Osteocyte (in vitro differentiated cells): ENCODE data around the gene RDX. TPM values are rescaled to one million over a fixed set of nuclear protein-coding genes. Genes with fewer than 3 reads are reported as not detected.

Source experiments
- DNase-seq: peaks from one replicate; pipeline ENCODE4 v3.0.0; 2021; ENCODE audit warnings: mixed read lengths; ENCODE audit not compliant: unreplicated experiment; ENCODE audit errors: extremely low spot score
- H3K27ac Mint-ChIP-seq: one replicate; pipeline ENCODE4 v1.8.0; 2021; ENCODE audit warnings: mild to moderate bottlenecking, mixed read lengths; ENCODE audit not compliant: unreplicated experiment
- H3K27me3 Mint-ChIP-seq: one replicate; pipeline ENCODE4 v1.8.0; 2021; ENCODE audit warnings: mixed read lengths; ENCODE audit not compliant: unreplicated experiment
- H3K36me3 Mint-ChIP-seq: one replicate; pipeline ENCODE4 v1.8.0; 2021; ENCODE audit warnings: mixed read lengths; ENCODE audit not compliant: unreplicated experiment
- H3K4me1 Mint-ChIP-seq: one replicate; pipeline ENCODE4 v1.8.0; 2021; ENCODE audit warnings: mixed read lengths; ENCODE audit not compliant: unreplicated experiment
- H3K4me3 Mint-ChIP-seq: one replicate; pipeline ENCODE4 v1.8.0; 2021; ENCODE audit warnings: mild to moderate bottlenecking, moderate library complexity, mixed read lengths; ENCODE audit not compliant: unreplicated experiment
- H3K9me3 Mint-ChIP-seq: one replicate; pipeline ENCODE4 v1.8.0; 2021; ENCODE audit warnings: mixed read lengths; ENCODE audit not compliant: unreplicated experiment
- total RNA-seq: library from RNA; stranded (reverse); gene quantifications from 2 replicates; pipeline ENCODE4 v1.2.1, GENCODE V29; 2021
- TF ChIP-seq, protein P1 (sequence below): fragments of 200-600 bp; sonication (generic); IDR thresholded peaks from 2 replicates; pipeline ENCODE4 v1.5.0; 2021; ENCODE audit warnings: antibody characterized with exemption, mild to moderate bottlenecking, moderate library complexity

RDX gene
- total RNA-seq, 1 donor from 2014 or later = 163 TPM

DNA sequence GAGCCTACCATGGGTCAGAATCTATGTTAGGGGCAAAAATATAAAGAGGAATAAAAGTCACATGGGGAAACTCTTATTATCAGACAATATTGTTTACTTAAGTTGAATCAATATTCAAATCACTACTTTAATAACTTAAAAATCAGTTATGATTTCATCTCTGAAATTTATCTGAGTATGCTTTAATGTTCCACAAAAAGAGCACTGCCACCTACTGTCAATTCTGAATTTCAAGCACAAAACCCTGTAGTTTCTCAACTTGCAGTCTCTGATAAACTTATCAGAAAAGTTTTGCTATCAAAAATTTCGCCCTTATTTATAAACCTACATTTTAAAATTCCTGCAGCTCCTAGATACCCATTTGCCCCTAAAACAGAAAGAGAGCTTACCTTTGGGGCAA is 47.3 kb downstream of the RDX start:
- H3K36me3 Mint-ChIP-seq = peaks cover 31% of the 10 kb centered on the region
- TF ChIP-seq, protein P1, sequence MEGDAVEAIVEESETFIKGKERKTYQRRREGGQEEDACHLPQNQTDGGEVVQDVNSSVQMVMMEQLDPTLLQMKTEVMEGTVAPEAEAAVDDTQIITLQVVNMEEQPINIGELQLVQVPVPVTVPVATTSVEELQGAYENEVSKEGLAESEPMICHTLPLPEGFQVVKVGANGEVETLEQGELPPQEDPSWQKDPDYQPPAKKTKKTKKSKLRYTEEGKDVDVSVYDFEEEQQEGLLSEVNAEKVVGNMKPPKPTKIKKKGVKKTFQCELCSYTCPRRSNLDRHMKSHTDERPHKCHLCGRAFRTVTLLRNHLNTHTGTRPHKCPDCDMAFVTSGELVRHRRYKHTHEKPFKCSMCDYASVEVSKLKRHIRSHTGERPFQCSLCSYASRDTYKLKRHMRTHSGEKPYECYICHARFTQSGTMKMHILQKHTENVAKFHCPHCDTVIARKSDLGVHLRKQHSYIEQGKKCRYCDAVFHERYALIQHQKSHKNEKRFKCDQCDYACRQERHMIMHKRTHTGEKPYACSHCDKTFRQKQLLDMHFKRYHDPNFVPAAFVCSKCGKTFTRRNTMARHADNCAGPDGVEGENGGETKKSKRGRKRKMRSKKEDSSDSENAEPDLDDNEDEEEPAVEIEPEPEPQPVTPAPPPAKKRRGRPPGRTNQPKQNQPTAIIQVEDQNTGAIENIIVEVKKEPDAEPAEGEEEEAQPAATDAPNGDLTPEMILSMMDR = peak; percentile 48
- peaks cover 16% of the 10 kb centered on the region for H3K4me1 Mint-ChIP-seq
- no peaks in the 10 kb centered on the region for H3K9me3 Mint-ChIP-seq
- no peak overlapping the region for H3K27ac Mint-ChIP-seq
- H3K4me3 Mint-ChIP-seq = no peak overlapping the region
- DNase-seq = no peak
- H3K27me3 Mint-ChIP-seq = no peaks in the 10 kb centered on the region

DNA sequence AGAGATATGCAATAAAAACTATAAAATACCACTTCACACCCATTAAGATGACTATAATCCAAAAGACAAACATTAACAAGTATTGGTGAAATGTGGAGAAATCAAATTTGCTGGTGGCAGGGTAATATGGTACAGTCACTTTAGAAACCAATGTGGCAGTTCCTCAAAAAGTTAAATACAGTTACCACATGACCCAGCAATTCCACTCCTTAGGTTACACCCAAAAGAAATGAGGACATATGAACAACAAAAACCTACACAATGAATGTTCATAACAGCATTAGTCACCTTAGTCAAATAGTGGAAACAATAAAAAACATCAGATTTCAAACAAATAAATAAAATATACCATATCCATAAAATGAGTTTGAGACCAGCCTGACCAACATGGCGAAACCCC is 52.6 kb downstream of the RDX start:
- Mint-ChIP-seq H3K27ac (no peak overlapping the region), H3K27me3 (no peaks in the 10 kb centered on the region), H3K4me1 (no peaks in the 10 kb centered on the region), H3K36me3 (peaks cover 32% of the 10 kb centered on the region), H3K4me3 (no peak overlapping the region), H3K9me3 (no peaks in the 10 kb centered on the region)
- DNase-seq = no peak
- TF ChIP-seq, protein P1 = no peak

DNA sequence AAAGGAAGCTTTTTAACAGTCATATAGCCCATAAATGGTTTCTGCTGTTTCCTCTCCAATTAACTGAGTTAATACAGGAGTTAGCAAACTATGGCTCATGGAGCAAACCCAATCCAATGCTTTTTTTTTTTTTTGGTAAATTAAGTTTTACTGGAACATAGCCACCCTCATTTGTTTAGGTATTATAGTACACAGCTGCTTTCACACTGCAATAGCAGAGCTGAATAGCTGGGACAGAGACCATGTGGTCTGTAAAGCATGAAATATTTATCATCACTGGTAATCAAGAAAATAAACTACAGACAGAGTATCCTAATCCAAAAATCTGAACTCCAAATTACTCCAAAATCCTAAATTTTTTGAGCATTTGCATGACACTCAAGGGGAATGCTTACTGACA is 53.7 kb downstream of the RDX start:
- no peak overlapping the region for H3K27ac Mint-ChIP-seq
- H3K36me3 Mint-ChIP-seq = peaks cover 37% of the 10 kb centered on the region
- no peak overlapping the region for H3K4me3 Mint-ChIP-seq
- H3K27me3 Mint-ChIP-seq = no peaks in the 10 kb centered on the region
- TF ChIP-seq, protein P1 = no peak
- no peak for DNase-seq
- no peaks in the 10 kb centered on the region for H3K9me3 Mint-ChIP-seq
- H3K4me1 Mint-ChIP-seq = no peaks in the 10 kb centered on the region

DNA sequence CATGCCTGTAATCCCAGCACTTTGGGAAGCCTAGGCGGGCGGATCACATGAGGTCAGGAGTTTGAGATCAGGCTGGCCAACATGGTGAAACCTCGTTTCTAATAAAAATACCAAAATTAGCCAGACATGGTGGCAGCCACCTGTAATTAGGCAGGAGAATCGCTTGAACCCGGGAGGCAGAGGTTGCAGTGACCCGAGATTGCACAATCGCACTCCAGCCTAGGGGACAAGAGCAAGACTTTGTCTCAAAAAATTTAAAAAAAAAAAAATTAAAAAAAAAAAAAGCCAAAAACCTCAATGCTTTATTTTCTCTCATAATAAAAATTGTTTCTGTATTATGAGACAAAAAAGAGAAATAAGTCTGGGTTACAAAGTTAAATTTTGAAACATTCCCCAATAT is 54.2 kb downstream of the RDX start:
- Mint-ChIP-seq H3K4me1 (no peaks in the 10 kb centered on the region), H3K27me3 (no peaks in the 10 kb centered on the region), H3K9me3 (no peaks in the 10 kb centered on the region), H3K36me3 (peaks cover 41% of the 10 kb centered on the region), H3K27ac (no peak overlapping the region), H3K4me3 (no peak overlapping the region)
- no peak for DNase-seq
- TF ChIP-seq, protein P1 = no peak

DNA sequence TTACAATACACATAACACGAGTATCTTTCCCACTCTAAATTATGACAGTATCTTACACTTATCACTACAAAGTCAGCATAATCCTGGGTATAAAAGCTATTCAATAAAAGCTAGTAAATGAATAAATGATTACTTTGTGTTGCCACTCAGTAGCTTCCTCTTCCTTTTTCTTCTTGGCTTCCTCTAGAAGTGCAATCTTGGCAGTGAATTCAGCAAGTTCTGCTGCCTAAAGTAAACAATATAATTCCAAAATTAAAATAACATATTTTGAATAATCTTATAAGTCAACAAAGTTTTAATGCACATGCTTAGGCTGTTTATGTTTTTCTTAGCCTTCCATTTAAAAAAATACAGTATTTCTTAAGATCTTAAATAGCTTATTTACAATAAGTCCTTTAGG is 60.4 kb downstream of the RDX start:
- Mint-ChIP-seq H3K4me1 (no peaks in the 10 kb centered on the region), H3K36me3 (peaks cover 51% of the 10 kb centered on the region), H3K27ac (no peak overlapping the region), H3K9me3 (no peaks in the 10 kb centered on the region), H3K27me3 (no peaks in the 10 kb centered on the region), H3K4me3 (no peak overlapping the region)
- TF ChIP-seq, protein P1 = no peak
- no peak for DNase-seq
